Keratinocyte (primary cell): ENCODE results near the gene SETDB1.

Experiments
- CTCF ChIP-seq, 3 experiments: IDR thresholded peaks in 1 of 3; conservative IDR thresholded peaks in 1 of 3; optimal IDR thresholded peaks in 1 of 3; 2 replicates in 2 of 3; 3 replicates in 1 of 3; pipeline versions ENCODE3 to v1.5.1; 2011; ENCODE audit warnings: low read length in 3 of 3, mild to moderate bottlenecking in 3 of 3, moderate library complexity in 2 of 3, control low read depth in 1 of 3, inconsistent platforms in 1 of 3; ENCODE audit not compliant: insufficient read depth in 2 of 3; ENCODE audit errors: extremely low read depth in 1 of 3
- EZH2 ChIP-seq: IDR thresholded peaks from one replicate; pipeline ENCODE4 v1.6.1; 2012; ENCODE audit warnings: inconsistent platforms, mild to moderate bottlenecking, low read length, moderate library complexity

GRCh38 chr1:150925080-150925479 lies 1.1 kb upstream of the SETDB1 start:
- TF ChIP-seq CTCF (optimal IDR thresholded peaks at IDR 0.05 in 1 of 3, IDR thresholded peaks at IDR 0.05 in 1 of 3, conservative IDR thresholded peaks at IDR 0.05 in 1 of 3; ENCODE audit: extremely low read depth in 1 of 3, insufficient read depth in 2 of 3, low read length in 3 of 3): no peak
- no peak for TF ChIP-seq EZH2
